Type B pancreatic cell (in vitro differentiated cells): Measurements from ENCODE around the gene TBC1D22B. TPM values are rescaled to one million over a fixed set of nuclear protein-coding genes. Genes with fewer than 3 reads are reported as not detected.

Experiments
- DNase-seq: peaks from one replicate; pipeline ENCODE4 v3.0.0; 2021; ENCODE audit warnings: mixed read lengths; ENCODE audit not compliant: unreplicated experiment; ENCODE audit errors: extremely low spot score
- H3K27ac Mint-ChIP-seq: 2 replicates; pipeline ENCODE4 v1.8.0; 2021; ENCODE audit warnings: mild to moderate bottlenecking, mixed read lengths
- H3K27me3 Mint-ChIP-seq: 2 replicates; pipeline ENCODE4 v1.8.0; 2021; ENCODE audit warnings: mixed read lengths
- H3K36me3 Mint-ChIP-seq: 2 replicates; pipeline ENCODE4 v1.8.0; 2021; ENCODE audit warnings: mixed read lengths
- H3K4me1 Mint-ChIP-seq: one replicate; pipeline ENCODE4 v1.8.0; 2021; ENCODE audit warnings: mixed read lengths; ENCODE audit not compliant: unreplicated experiment
- H3K4me3 Mint-ChIP-seq: 2 replicates; pipeline ENCODE4 v1.8.0; 2021; ENCODE audit warnings: mild to moderate bottlenecking, mixed read lengths
- H3K9me3 Mint-ChIP-seq: 2 replicates; pipeline ENCODE4 v1.8.0; 2021; ENCODE audit warnings: mixed read lengths
- total RNA-seq: library from RNA; stranded (reverse); gene quantifications from 2 replicates; pipeline ENCODE4 v1.2.1, GENCODE V29; 2021; ENCODE audit warnings: low replicate concordance
- TF ChIP-seq, protein P1 (sequence below): fragments of 200-600 bp; sonication (generic); conservative IDR thresholded peaks from 2 replicates; pipeline ENCODE4 v1.5.0; 2021; ENCODE audit warnings: antibody characterized with exemption, mild to moderate bottlenecking

Gene TBC1D22B
- total RNA-seq, 1 donor from 2014 or later: 13.6 TPM

GRCh38 chr6:37222992-37223391, 34.6 kb upstream of the TBC1D22B start:
- Mint-ChIP-seq H3K27me3 (no peaks in the 10 kb centered on the region), H3K27ac (peak overlapping the region; percentile 22), H3K9me3 (no peaks in the 10 kb centered on the region), H3K4me3 (peak overlapping the region; percentile 91), H3K36me3 (no peaks in the 10 kb centered on the region), H3K4me1 (peaks cover 13% of the 10 kb centered on the region)
- no peak for DNase-seq
- TF ChIP-seq, protein P1, sequence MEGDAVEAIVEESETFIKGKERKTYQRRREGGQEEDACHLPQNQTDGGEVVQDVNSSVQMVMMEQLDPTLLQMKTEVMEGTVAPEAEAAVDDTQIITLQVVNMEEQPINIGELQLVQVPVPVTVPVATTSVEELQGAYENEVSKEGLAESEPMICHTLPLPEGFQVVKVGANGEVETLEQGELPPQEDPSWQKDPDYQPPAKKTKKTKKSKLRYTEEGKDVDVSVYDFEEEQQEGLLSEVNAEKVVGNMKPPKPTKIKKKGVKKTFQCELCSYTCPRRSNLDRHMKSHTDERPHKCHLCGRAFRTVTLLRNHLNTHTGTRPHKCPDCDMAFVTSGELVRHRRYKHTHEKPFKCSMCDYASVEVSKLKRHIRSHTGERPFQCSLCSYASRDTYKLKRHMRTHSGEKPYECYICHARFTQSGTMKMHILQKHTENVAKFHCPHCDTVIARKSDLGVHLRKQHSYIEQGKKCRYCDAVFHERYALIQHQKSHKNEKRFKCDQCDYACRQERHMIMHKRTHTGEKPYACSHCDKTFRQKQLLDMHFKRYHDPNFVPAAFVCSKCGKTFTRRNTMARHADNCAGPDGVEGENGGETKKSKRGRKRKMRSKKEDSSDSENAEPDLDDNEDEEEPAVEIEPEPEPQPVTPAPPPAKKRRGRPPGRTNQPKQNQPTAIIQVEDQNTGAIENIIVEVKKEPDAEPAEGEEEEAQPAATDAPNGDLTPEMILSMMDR: no peak

DNA sequence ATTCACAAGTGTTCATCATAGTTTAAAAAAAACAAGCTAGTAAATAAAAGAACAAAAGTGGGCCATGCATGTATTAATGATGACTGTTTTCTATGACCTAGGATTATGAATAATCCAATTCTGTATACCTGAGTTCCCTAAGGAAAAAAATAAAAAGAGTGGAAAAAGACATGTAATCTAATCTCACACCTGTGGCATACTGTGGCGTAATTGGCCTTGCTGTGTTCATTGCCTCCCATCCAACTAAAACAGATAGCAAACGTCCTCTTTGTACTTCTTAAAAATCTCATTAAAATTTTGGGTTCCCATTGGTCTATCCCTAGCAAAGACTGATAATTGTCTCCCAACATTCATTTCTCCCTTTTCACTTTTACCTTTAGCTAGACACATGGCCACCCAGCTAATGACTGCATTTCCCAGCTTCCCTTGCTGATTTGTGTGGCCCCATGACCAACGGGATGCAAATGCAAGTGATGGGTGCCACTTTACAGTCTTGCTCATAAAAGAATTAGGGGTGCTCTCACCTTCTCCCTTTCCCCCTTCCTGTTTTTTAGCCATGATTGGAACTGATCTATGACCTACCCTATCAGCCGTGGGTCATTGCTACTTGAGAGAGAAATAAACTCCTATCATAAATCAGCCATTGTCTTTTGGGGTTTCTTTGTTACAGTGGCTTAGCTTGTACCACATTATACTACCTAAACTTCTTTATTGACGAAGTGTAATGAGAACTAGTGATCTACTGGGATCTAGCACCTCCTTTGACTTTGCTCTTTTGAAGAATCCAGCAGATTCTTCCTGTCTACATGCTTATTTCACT, 32.0 kb upstream of the TBC1D22B start:
- Mint-ChIP-seq H3K4me3 (no peak overlapping the region), H3K9me3 (no peaks in the 10 kb centered on the region), H3K27me3 (no peaks in the 10 kb centered on the region), H3K27ac (no peak overlapping the region), H3K36me3 (no peaks in the 10 kb centered on the region), H3K4me1 (peaks cover 13% of the 10 kb centered on the region)
- no peak for DNase-seq
- TF ChIP-seq, protein P1: no peak

DNA sequence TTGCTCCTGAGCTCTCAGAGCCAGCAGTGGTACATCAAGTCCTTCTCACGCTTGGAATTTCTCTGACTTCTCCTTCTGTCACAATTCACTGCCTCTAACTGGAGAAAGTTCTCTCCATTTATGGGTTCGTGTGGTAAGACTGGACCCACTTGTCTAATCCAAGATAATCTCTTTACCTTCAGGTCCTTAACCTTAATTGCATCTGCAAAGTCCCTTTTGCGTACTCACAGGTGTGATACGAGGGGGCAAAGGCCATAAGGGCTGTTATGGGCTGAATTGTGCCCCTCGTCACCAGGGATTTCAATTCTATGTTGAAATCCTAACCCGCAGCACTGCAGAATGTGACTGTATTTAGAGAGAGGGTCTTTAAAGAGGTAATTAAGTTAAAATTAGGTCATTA, 27.5 kb upstream of the TBC1D22B start:
- TF ChIP-seq, protein P1: no peak
- Mint-ChIP-seq H3K4me3 (no peak overlapping the region), H3K27me3 (no peaks in the 10 kb centered on the region), H3K9me3 (no peaks in the 10 kb centered on the region), H3K36me3 (no peaks in the 10 kb centered on the region), H3K27ac (no peak overlapping the region), H3K4me1 (peaks cover 4% of the 10 kb centered on the region)
- DNase-seq: no peak

GRCh38 chr6:37232430-37233017, 25.0 kb upstream of the TBC1D22B start:
- no peaks in the 10 kb centered on the region for H3K36me3 Mint-ChIP-seq
- TF ChIP-seq, protein P1: no peak
- H3K4me1 Mint-ChIP-seq: peaks cover 10% of the 10 kb centered on the region
- H3K9me3 Mint-ChIP-seq: no peaks in the 10 kb centered on the region
- no peak for DNase-seq
- no peak overlapping the region for H3K4me3 Mint-ChIP-seq
- H3K27ac Mint-ChIP-seq: no peak overlapping the region
- H3K27me3 Mint-ChIP-seq: no peaks in the 10 kb centered on the region

DNA sequence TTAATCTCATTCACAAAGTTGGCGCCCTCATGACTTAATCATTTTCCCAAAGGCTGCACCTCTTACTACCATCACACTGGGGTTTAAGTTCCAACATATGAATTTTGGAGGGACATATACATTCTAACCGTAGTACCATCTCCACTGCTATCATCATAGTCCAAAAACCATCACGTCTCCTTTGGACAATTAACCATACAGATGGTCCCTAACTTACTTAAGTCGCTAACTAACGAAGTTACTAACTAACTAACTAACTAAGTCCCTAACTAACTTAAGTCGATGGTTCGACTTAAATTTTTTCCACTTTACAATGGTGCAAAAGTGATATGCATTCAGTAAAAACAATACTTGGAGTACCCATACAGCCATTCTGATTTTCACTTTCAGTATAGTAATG, 24.0 kb upstream of the TBC1D22B start:
- TF ChIP-seq, protein P1: no peak
- Mint-ChIP-seq H3K9me3 (no peaks in the 10 kb centered on the region), H3K4me3 (no peak overlapping the region), H3K4me1 (peaks cover 10% of the 10 kb centered on the region), H3K27me3 (no peaks in the 10 kb centered on the region), H3K27ac (no peak overlapping the region), H3K36me3 (no peaks in the 10 kb centered on the region)
- DNase-seq: no peak
